Stimulated activated naive CD8-positive, alpha-beta T cell treated with anti-CD3 and anti-CD28 coated beads, Interleukin-15, Interleukin-2, amounts not matched to agents 100 ng/mL and 50 ng/mL, for 24 hours (primary cell): Measurements from ENCODE around the gene PGAM1.
"Not testable (repeated sequence)": the region's sequence is repeated elsewhere in the genome, so short reads cannot be mapped to it uniquely, and the experiment has no call there.

ENCODE experiments used
- H3K27ac Mint-ChIP-seq: one replicate; pipeline ENCODE4 v1.8.0; 2021; ENCODE audit warnings: mild to moderate bottlenecking, mixed read lengths
- H3K27me3 Mint-ChIP-seq: one replicate; pipeline ENCODE4 v1.8.0; 2021; ENCODE audit warnings: mixed read lengths
- H3K36me3 Mint-ChIP-seq: one replicate; pipeline ENCODE4 v1.8.0; 2021; ENCODE audit warnings: low read depth, mixed read lengths
- H3K4me1 Mint-ChIP-seq: one replicate; pipeline ENCODE4 v1.8.0; 2021; ENCODE audit warnings: low read depth, mixed read lengths
- H3K4me3 Mint-ChIP-seq: one replicate; pipeline ENCODE4 v1.8.0; 2021; ENCODE audit warnings: mild to moderate bottlenecking, mixed read lengths
- H3K9me3 Mint-ChIP-seq: one replicate; pipeline ENCODE4 v1.8.0; 2021; ENCODE audit warnings: mixed read lengths

Gene PGAM1

GRCh38 chr10:97459933-97460332, 33.9 kb downstream of the PGAM1 start:
- H3K9me3 Mint-ChIP-seq, result no peaks in the 10 kb centered on the region
- H3K4me1 Mint-ChIP-seq, result peaks cover 6% of the 10 kb centered on the region
- no peak overlapping the region for H3K27ac Mint-ChIP-seq
- H3K27me3 Mint-ChIP-seq, result no peaks in the 10 kb centered on the region
- no peak overlapping the region for H3K4me3 Mint-ChIP-seq
- H3K36me3 Mint-ChIP-seq, result peaks cover 74% of the 10 kb centered on the region

- Mint-ChIP-seq H3K9me3 (no peaks in the 10 kb centered on the region), H3K36me3 (peaks cover 69% of the 10 kb centered on the region), H3K4me1 (no peaks in the 10 kb centered on the region), H3K27me3 (no peaks in the 10 kb centered on the region), H3K27ac (no peak overlapping the region), H3K4me3 (no peak overlapping the region)
Observed at GRCh38 chr10:97462309-97462708, 36.3 kb downstream of the PGAM1 start.

GRCh38 chr10:97463363-97464132, 37.6 kb downstream of the PGAM1 start:
- Mint-ChIP-seq H3K36me3 (peaks cover 61% of the 10 kb centered on the region), H3K4me3 (no peak overlapping the region), H3K4me1 (no peaks in the 10 kb centered on the region), H3K9me3 (no peaks in the 10 kb centered on the region), H3K27ac (no peak overlapping the region), H3K27me3 (no peaks in the 10 kb centered on the region)

GRCh38 chr10:97464226-97464625, 38.2 kb downstream of the PGAM1 start:
- Mint-ChIP-seq H3K27me3 (no peaks in the 10 kb centered on the region), H3K27ac (peak overlapping the region; percentile 43), H3K9me3 (no peaks in the 10 kb centered on the region), H3K36me3 (peaks cover 59% of the 10 kb centered on the region), H3K4me1 (no peaks in the 10 kb centered on the region), H3K4me3 (no peak overlapping the region)

GRCh38 chr10:97465982-97466381, 40.0 kb downstream of the PGAM1 start:
- Mint-ChIP-seq H3K4me3 (no peak overlapping the region), H3K27me3 (no peaks in the 10 kb centered on the region), H3K9me3 (no peaks in the 10 kb centered on the region), H3K4me1 (no peaks in the 10 kb centered on the region), H3K27ac (no peak overlapping the region), H3K36me3 (peaks cover 54% of the 10 kb centered on the region)

GRCh38 chr10:97466755-97467154, 40.8 kb downstream of the PGAM1 start:
- Mint-ChIP-seq H3K27ac (no peak overlapping the region), H3K36me3 (peaks cover 49% of the 10 kb centered on the region)

GRCh38 chr10:97468162-97468561, 42.2 kb downstream of the PGAM1 start:
- Mint-ChIP-seq H3K4me1 (no peaks in the 10 kb centered on the region), H3K27me3 (no peaks in the 10 kb centered on the region), H3K36me3 (peaks cover 46% of the 10 kb centered on the region), H3K4me3 (no peak overlapping the region), H3K27ac (no peak overlapping the region), H3K9me3 (no peaks in the 10 kb centered on the region)

More at GRCh38 chr10:97466755-97467154, 40.8 kb downstream of the PGAM1 start:
- no peaks in the 10 kb centered on the region for H3K9me3 Mint-ChIP-seq
- H3K4me1 Mint-ChIP-seq, result no peaks in the 10 kb centered on the region
- H3K27me3 Mint-ChIP-seq, result no peaks in the 10 kb centered on the region
- no peak overlapping the region for H3K4me3 Mint-ChIP-seq

- H3K4me1 Mint-ChIP-seq, H3K9me3 Mint-ChIP-seq, H3K4me3 Mint-ChIP-seq, H3K27ac Mint-ChIP-seq, H3K27me3 Mint-ChIP-seq: not testable (repeated sequence)
- H3K36me3 Mint-ChIP-seq, result peaks cover 48% of the 10 kb centered on the region
Observed at GRCh38 chr10:97468781-97469180, 42.8 kb downstream of the PGAM1 start.

GRCh38 chr10:97474918-97475317, 48.9 kb downstream of the PGAM1 start:
- H3K27me3 Mint-ChIP-seq, result no peaks in the 10 kb centered on the region
- no peaks in the 10 kb centered on the region for H3K4me1 Mint-ChIP-seq
- H3K27ac Mint-ChIP-seq, result no peak overlapping the region
- H3K9me3 Mint-ChIP-seq, result no peaks in the 10 kb centered on the region
- peaks cover 76% of the 10 kb centered on the region for H3K36me3 Mint-ChIP-seq
- H3K4me3 Mint-ChIP-seq, result no peak overlapping the region

- no peak overlapping the region for H3K27ac Mint-ChIP-seq
- H3K36me3 Mint-ChIP-seq, result peaks cover 79% of the 10 kb centered on the region
Observed at GRCh38 chr10:97475936-97476594, 50.1 kb downstream of the PGAM1 start.

GRCh38 chr10:97479410-97479809, 53.4 kb downstream of the PGAM1 start:
- H3K4me3 Mint-ChIP-seq, H3K27me3 Mint-ChIP-seq, H3K27ac Mint-ChIP-seq, H3K4me1 Mint-ChIP-seq, H3K9me3 Mint-ChIP-seq: not testable (repeated sequence)
- H3K36me3 Mint-ChIP-seq, result peaks cover 68% of the 10 kb centered on the region

More at GRCh38 chr10:97475936-97476594, 50.1 kb downstream of the PGAM1 start:
- H3K9me3 Mint-ChIP-seq, result no peaks in the 10 kb centered on the region
- no peak overlapping the region for H3K4me3 Mint-ChIP-seq
- no peaks in the 10 kb centered on the region for H3K27me3 Mint-ChIP-seq
- no peaks in the 10 kb centered on the region for H3K4me1 Mint-ChIP-seq

- Mint-ChIP-seq H3K27me3 (no peaks in the 10 kb centered on the region), H3K9me3 (no peaks in the 10 kb centered on the region), H3K36me3 (peaks cover 64% of the 10 kb centered on the region), H3K4me1 (no peaks in the 10 kb centered on the region), H3K27ac (no peak overlapping the region), H3K4me3 (no peak overlapping the region)
Observed at GRCh38 chr10:97479939-97480338, 53.9 kb downstream of the PGAM1 start.

- Mint-ChIP-seq H3K36me3 (peaks cover 59% of the 10 kb centered on the region), H3K27ac (no peak overlapping the region), H3K4me3 (no peak overlapping the region), H3K27me3 (no peaks in the 10 kb centered on the region), H3K4me1 (no peaks in the 10 kb centered on the region), H3K9me3 (no peaks in the 10 kb centered on the region)
Observed at GRCh38 chr10:97481071-97481470, 55.1 kb downstream of the PGAM1 start.

GRCh38 chr10:97482381-97482780, 56.4 kb downstream of the PGAM1 start:
- Mint-ChIP-seq H3K4me1 (no peaks in the 10 kb centered on the region), H3K36me3 (peaks cover 51% of the 10 kb centered on the region), H3K4me3 (no peak overlapping the region), H3K27me3 (no peaks in the 10 kb centered on the region), H3K27ac (no peak overlapping the region), H3K9me3 (no peaks in the 10 kb centered on the region)
